ENCODE measurements around the gene NCF2.

The NCF2 gene

DNA sequence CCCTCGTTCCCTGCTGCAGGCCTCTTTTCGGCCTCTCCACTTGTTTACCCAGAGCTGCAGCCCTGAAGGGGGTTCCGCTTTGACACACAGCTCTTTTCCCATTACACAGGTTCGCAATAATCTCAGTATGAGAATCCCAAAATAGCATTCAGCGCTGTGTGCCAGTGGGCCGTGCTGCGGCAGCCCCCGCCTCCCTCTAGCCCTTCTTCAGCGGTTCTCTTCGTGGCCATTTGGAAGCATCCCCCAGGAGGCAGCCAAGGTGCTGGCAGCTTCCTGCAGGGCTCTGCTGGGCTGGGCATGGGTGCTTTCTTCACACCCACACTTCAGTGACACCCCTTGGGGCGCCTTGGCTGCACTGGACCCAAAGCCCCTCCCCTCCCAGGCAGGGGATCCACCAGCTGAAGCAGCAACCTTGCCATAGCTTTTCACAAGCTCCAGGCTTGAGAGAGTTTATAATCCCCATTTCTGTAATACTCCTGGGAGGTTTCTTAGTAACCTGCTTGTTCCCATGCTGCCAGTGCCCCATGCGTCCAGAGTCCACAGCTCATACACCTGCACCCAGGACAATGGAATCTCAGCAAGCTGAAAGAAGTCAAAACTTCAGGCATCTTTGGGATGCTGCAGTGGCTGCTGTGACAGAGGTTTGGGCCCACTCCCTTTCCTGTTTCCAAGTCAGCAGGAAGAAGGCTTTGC is 8.1 kb downstream of the NCF2 start:
- no peak for DNase-seq

DNA sequence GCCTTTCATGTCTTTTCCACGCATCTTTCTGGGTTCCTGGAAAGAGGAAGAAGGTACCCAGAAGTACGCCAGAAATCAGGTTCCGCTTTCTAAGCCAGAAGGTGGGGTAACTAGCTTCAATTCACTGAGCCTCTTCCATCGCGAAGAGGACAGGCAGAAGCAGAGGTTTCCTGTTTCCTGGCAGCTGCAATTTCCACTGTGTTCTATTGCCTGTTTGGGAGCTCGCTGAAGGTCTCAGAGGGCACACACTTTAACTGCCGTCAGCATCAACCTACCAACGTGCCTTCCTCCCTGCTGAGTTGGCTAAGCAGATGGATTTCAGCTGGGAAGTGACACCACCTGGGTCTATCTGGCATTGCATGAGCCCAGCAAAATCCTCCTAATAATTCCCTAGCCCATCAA is 10.0 kb downstream of the NCF2 start:
- DNase-seq: peak; percentile 25

DNA sequence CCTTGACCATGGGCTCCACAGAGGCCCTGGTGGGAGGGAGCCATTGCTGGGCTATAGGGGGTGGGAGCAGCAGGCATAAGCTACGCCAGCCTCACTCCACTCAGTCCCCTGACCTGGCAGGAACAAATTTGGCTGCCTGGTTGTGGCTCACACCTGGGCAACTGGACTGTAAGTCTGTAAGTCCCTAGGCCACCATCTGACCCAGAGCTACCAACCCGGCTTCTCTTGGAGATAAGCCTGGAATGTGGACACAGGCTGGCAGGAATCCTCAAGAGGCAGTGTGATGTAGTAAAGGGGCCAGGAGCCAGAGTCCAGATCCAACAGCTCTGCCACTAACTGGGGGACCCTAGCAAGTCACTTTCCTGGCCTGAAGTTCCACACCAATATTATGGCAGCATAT is 11.4 kb downstream of the NCF2 start:
- DNase-seq: no peak

DNA sequence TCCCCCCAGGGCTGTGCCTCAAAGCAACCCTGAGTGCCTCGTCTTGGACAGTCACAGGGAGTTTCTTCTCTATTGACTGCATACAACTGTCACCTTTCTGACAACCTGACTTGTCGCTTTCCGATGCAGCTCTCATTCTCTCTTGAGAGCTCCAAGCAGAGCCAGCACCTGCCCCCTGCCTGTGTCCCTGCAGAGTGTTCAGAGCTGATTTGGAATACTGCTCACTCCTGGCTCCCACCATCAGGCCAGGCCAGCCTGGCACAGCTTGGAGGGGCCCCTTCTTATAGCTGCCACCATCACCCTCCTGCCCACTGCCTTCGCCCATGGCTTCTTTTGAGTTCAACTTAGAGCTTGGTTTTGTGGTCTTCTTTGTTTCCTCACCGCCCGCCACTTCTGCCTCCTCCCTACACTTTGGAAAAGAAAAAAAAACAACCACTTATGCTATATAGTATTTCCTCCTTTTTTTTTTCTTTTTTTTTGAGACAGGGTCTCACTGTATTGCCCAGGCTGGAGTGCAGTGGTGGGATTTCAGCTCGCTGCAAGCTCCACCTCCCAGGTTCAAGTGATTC is 12.3 kb downstream of the NCF2 start:
- no peak for DNase-seq

DNA sequence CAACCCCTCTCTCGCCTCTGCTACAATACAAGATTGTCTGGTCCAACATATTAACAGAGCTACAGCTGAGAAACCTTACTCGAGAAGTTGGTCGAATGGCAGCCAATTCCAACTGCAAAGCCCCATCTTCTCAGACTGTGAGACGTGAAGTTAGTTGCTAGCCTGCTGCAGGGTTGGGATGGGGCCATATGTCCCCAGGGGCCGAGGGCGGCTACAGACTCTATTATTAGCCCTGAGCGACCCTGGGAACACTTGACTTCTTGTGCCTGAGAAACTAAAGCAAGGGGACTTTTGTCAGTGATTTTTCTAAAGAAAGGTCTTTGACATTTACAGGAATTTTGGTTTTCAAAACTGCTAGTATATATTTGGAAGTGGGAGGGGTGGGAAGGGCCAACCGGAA is 13.7 kb downstream of the NCF2 start:
- DNase-seq: no peak

DNA sequence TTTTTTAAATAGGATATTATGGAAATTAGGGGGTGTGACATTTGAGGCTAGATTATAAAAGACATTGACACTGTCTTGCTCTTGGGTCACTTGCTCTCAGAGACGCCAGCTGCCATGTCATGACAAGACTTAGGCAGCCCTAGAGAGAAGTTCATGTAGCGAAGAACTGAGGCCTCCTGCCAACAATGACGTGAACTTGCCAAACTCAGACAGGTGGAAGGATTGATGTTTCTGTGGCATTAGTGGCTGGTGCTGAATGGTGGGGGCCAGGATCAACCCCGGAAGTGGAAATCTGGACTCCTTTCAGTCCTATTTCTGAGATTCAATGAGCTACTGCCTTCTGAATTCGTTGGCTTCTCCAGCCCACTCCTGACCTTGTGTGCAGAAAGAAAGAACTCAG is 14.7 kb downstream of the NCF2 start:
- DNase-seq: no peak

DNA sequence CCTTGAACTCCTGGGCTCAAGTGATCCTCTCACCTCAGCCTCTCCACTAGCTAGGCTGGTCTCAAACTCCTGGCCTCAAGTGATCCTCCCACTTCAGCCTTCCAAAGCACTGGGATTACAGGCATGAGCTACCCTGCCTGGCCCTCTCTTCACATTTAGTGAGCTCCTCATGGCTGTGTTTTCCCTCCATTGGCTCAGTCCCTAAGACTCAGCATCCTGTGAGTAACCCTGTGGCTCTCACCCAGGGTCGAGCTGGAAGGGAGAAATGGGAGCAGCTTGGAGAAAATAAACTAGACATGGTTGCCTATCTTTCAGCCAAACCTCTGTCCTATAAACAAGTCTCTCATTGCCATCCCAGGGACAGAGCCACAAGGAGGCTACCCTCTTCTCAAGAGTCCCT is 17.5 kb downstream of the NCF2 start:
- no peak for DNase-seq

DNA sequence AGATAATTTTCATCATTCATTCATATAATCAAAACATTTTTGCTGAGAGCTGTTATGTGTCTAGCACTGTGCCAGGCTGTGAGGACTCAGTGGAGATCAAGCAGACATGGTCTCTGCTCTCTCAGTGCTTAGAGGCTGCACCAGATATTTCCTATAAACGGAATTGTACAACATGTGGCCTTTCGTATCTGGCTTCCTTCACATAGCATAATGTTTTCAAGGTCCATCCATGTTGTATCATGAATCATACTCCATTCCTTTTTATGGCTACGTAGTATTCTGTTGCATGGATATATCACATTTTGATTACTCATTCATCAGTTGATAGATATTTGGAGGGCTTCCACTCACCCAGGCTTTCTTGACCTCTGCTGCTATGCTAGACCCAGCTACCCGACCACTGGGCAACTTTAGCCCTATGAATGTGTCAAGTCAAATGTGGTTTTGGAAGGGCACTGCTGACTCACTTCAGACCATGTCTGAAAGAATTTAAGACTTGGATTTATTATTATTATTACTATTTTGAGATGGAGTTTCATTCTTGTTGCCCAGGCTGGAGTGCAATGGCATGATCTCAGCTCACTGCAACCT is 18.5 kb downstream of the NCF2 start:
- DNase-seq: no peak

DNA sequence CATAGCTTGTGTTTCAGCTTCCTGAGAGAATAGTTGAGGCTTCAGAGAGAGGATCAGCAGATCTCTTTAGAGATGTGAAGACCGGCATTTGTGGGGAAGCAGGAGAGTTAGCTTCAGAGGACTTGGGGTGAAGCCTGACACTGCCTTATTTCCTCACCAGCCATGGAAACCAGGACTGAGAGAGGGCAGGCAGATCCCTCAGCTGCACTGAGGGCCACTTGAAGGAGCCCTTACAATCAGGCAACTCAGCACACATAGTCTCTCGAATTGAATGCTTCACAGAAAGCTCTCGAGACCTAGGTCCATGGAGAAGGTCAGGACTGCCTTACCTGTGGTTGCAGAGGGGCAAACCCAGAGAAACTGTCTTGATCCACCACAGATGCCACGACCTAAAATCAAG is 19.8 kb downstream of the NCF2 start:
- DNase-seq: no peak

DNA sequence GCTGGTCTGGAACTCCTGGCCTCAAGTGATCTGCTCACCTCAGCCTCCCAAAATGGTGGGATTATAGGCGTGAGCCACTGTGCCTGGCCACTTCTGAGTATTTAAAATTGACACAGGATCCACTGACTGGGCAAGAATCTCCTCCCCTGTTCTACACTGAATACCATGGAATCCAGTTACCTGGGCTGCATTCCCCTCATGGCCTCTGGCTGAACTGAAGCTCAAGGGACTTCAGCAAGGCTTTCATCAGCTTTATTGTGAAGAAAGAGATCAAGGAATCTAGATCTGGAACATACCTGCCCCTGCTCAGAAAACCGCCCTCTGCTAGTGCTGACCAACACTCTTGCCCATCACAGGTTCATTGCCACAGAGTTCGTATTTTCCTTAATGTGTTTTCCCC is 20.5 kb downstream of the NCF2 start:
- no peak for DNase-seq

DNA sequence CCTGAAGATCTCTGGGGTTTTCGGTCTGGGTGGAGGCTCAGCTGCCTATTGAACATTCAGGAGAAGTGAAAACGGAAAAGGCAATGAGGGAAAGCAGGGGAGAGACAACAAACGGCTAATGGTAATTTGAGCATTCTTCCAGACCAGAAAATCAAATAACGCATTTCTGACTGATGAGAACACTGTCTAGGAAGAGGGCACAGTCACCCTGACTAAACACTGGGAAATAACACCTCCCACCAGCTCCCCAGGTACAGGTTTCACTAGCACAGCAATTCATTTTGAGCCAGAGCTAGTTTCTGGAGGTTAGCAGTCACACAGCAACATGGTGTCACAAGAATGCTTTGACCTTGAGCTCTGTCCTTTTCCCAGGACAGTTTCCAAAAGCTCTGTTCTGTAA is 21.1 kb downstream of the NCF2 start:
- no peak for DNase-seq

DNA sequence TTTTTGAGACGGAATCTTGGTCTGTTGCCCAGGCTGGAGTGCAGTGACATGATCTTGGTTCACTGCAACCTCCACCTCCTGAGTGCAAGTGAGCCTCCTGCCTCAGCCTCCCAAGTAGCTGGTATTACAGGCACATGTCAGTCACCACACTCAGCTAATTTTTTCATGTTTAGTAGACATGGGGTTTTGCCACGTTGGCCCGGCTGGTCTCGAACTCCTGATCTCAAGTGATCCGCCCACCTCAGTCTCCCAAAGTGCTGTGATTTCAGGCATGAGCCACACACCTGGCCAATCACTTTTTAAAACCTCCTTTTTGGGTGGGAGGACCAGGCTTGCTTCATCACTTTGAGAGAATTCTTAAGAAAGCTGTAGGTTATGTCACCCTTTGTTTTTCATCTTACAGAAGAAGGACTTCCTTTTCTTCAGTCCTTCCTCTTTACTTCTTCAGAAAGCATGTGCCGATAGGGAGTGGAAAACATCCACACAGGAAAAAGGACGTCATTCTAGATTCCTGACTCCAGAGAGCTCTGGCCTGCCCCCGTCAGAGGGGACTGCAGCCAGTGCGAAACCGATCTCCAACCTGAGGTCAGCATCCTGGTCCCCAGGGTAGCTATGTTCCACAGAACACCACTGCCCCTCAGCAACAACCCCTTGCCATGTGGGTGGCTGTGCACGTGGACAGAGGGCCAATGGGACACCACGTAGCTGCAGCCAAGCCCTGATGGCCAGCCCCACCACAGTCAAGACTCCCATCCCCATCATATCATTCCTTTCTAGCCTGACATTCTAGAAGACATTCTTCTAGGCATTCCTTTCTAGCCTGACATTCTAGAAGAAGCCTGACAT is 21.9 kb downstream of the NCF2 start:
- no peak for DNase-seq

DNA sequence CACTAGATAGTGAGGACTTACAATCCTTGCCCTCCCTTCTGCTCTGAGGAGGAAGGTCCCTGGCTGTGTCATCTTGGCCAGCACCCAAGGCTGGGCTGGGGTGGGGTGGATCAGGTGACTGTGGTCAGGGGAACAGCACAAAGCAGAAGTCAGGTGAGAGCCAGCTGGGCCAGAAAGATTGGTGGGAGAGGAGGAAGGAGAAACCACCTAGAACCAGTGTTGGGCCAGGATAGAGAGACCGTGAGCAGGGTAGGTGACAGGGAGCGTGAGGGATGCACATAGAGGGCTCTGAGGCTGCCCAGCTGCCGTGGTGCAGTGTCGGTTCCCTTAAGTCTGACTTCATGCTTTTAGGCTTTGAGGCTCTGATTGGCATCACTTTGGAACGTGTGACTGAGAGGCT is 22.7 kb downstream of the NCF2 start:
- DNase-seq: peak; percentile 14

DNA sequence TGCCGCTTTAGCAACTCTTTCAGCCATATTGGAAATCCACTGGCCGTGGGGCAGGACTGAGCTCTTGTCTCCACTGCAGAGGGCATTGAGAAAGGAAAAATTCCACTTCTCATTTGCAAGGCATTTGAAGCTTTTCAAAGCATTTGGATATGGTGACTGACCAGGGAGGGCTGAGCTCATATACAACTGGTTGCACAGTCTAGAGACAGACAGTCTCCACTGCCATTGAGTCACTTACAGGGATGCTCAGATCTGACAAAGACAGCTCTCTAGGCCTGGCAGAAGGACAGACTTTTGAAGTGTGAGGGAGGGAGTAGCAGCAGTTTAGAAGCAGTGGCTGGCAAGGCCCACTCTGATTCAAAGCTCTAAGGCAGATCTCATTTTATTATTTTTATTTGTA is 24.2 kb downstream of the NCF2 start:
- no peak for DNase-seq

DNA sequence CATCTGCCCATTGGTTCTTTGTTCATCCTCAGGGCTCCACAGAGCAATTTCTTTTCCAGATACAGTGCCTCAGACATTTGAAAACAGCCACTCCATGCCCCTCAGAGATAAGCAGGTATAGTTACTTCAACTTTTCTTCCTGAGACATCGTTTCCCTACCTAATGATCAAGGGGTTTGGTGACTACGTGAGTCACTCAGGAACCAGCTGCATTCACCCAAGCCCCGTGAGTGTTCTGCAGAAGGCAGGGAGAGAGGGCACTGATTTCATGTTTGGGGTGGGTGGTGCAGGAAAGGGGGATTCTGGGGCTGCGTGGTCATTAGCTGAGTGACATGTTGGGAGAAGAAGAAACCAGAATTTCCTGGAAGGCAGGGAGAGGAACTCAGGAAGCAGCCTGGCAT is 25.0 kb downstream of the NCF2 start:
- no peak for DNase-seq

DNA sequence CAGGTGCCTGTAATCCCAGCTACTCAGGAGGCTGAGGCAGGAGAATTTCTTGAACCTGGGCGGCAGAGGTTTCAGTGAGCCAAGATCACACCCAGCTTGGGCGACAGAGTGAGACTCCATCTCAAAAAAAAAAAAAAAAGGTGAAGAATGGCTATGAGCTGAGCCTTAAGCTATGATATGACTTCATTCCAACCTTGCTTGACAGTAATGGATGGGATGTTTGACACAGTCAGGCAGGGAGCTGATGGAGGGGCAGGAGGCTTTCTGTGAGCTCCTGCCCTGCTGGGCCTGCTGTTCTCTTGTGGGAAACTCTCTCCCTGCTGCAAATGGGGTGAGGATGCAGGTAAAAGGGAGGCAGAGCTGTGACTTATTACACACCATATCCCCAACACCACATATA is 27.6 kb downstream of the NCF2 start:
- DNase-seq: no peak

DNA sequence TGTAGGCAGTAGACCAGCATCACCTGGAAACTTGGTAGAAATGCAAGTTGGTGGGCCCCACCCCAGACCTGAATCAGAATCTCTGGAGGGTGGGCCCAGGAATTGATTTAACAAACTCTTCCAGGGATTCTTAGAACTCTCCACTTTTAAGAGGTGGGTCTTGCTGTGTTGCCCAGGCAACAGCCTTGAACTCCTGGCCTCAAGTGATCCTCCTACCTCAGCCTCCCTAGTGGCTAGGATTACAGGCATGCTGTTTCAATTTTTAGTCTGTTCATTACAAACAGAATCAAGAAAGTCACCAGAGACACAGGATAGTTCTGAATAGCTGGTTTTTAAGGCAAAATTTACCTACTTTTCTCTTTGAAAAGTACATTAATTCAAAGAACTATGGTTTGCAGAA is 31.2 kb downstream of the NCF2 start:
- DNase-seq: no peak

DNA sequence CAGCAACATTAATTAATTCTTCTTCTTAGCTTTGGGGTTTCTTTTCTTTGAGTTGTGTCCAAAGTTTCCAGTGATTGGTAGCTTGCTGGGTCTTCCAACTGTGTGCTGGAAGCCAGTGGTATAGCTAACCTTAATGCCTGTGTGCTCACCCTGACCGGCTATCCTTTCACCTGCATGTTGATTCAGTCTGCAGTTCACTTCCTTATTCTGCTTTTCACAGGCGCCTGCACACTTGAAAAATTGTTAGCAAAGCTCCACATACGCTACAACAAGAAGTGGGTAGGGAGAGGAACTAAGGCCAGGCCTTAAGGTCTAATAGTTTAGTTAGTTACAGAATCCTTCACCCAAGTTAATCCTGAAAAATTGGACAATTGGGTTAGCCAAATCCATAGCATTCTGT is 35.7 kb downstream of the NCF2 start:
- no peak for DNase-seq

DNA sequence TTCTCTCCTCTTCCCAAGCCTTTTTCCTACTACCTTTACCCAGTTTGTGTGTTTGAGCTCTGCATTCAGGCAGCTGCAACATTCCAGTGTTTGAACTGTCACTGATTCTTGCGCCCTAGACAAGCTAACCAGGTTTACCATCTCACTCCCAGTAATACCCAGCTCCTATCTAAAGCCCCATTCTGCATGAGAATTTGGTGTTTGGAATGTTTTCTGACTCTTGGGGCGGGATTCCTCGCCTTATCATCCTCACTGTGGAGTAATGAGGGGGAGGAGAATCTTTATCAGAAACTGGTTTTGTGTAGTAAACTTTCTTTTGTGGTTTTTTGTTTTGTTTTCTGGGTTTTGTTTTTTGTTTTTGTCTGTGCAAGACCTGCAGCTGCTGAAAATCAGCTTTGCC is 36.5 kb downstream of the NCF2 start:
- no peak for DNase-seq

DNA sequence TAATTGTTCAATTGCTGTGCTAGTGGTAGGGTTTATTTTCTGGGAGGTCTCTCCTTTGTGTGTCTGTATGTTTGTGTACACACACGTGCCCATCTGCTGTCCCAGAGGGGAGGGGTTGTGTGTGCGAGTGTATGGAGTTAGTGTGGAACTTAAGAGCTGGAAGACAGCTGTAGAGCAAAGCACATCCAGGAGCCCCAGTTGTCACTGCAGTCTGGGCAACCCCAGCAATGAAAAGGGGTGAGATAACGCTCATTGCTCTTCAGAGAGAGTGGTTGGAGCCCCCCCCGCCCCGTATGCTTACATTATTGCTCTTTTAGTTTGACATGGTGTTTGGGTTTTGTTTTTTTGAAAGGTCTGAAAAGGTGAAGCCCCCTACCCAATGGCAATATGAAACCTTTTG is 36.9 kb downstream of the NCF2 start:
- DNase-seq: no peak

DNA sequence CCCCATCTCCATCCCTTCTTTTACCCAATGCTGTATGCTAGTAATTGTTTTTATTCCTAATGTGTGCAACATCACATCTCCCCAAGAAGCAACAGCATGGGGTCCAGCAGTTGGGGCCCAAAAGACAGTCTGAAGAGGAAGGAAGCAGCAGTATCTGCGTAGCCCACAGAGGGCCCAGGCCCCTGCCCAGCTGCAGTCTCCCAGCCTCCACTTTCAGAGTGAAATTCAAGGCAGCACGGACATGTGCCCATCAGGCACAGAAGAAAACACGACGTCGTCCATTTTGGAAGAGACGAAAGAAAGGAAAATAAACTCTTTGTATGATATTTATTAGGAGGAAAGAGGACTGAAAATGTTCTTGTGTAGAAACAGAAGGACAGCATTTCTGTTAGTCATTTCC is 37.4 kb downstream of the NCF2 start:
- DNase-seq: no peak

DNA sequence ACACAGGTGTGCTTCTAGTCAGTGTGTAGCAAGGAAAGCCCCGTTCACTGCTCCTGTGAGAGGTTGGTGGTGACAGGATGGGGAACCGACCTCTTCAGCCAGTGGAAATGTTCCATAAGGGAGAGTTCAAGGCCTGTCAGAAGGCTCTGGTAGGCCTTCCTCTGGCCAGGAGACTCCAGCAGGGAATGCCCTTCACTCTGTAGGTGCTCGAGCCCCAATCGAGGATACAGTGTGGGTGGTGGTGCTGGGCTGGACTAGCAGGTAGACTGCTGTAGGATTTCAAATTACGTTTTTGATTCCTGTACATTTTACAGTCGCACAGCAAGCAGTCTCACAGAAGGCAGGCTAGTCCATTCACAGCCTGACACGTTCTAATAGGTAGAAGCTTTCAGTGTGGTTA is 37.8 kb downstream of the NCF2 start:
- DNase-seq: no peak

DNA sequence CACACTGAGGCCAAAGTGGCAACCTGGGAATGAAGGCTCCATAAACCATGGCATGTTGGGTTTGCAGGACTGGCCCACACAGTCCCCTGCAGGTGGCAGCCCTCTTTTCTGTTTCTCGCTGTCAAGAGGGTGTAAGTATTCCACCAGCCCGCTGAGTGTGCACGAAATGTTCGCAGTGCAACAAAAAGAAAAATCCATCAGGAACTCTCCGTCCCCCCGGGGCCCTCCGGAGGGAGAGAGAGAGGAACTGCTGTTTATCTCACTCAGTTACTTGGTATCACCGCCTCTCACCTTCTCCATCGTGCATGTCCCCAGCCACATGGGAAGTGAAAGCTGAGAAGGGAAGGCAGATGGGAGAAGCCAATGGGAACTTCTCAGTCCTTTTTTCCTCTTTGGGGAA is 38.3 kb downstream of the NCF2 start:
- no peak for DNase-seq

DNA sequence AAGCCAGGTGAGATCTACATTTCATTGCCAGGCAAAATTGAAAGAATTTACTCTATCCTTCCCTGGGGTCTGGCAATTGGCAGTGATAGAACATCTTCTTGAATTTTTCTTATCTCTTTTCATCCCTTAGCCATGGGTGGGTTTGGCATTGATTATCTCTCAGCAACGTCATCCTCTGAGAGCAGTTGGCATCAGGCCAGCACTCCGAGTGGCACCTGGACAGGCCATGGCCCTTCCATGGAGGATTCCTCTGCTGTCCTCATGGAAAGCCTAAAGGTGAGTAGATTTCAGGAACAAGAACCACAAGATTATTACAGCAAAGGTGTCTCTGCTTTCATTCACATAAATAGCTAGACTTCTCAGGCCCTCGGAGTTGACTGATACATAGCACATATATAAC is 39.3 kb downstream of the NCF2 start:
- DNase-seq: no peak

All from CD4-positive, alpha-beta T cell treated with Interleukin-6 for 4 hours (primary cell).